ENCODE data around the gene NBPF1.
"Not testable (repeated sequence)": the region's sequence is repeated elsewhere in the genome, so short reads cannot be mapped to it uniquely, and the experiment has no call there.

Gene NBPF1

GRCh38 chr1:16644482-16645270, 31.3 kb upstream of the NBPF1 start:
- H3K4me3 ChIP-seq (ENCODE audit: low read depth, low read length) = peak overlapping the region; percentile 91
- peak; percentile 34 for TF ChIP-seq CTCF (IDR thresholded peaks at IDR 0.05; ENCODE audit: control insufficient read depth, extremely low read depth, insufficient read depth)

GRCh38 chr1:16644193-16644481, 30.8 kb upstream of the NBPF1 start:
- TF ChIP-seq CTCF (IDR thresholded peaks at IDR 0.05; ENCODE audit: control insufficient read depth, extremely low read depth, insufficient read depth) = no peak
- DNase-seq (ENCODE audit: low read depth) = no peak

More at GRCh38 chr1:16644482-16645270, 31.3 kb upstream of the NBPF1 start:
- not testable (repeated sequence) for DNase-seq (ENCODE audit: low read depth)

GRCh38 chr1:16643476-16644192, 30.3 kb upstream of the NBPF1 start:
- peak overlapping the region; percentile 91 for H3K4me3 ChIP-seq (ENCODE audit: low read depth, low read length)
- DNase-seq (ENCODE audit: low read depth) = not testable (repeated sequence)

More at GRCh38 chr1:16644193-16644481, 30.8 kb upstream of the NBPF1 start:
- H3K4me3 ChIP-seq (ENCODE audit: low read depth, low read length) = peak overlapping the region; percentile 91

- peak overlapping the region; percentile 91 for H3K4me3 ChIP-seq (ENCODE audit: low read depth, low read length)
- DNase-seq (ENCODE audit: low read depth) = not testable (repeated sequence)
Measured at GRCh38 chr1:16643001-16643411, 29.6 kb upstream of the NBPF1 start.

- not testable (repeated sequence) for H3K4me3 ChIP-seq (ENCODE audit: low read depth, low read length); DNase-seq (ENCODE audit: low read depth)
Measured at GRCh38 chr1:16642025-16642966, 28.9 kb upstream of the NBPF1 start.

- H3K4me3 ChIP-seq (ENCODE audit: low read depth, low read length); DNase-seq (ENCODE audit: low read depth): not testable (repeated sequence)
Measured at GRCh38 chr1:16641159-16641975, 28.0 kb upstream of the NBPF1 start.

GRCh38 chr1:16639091-16640031, 26.0 kb upstream of the NBPF1 start:
- DNase-seq (ENCODE audit: low read depth); H3K4me3 ChIP-seq (ENCODE audit: low read depth, low read length): not testable (repeated sequence)

GRCh38 chr1:16637941-16638778, 24.8 kb upstream of the NBPF1 start:
- not testable (repeated sequence) for H3K4me3 ChIP-seq (ENCODE audit: low read depth, low read length); DNase-seq (ENCODE audit: low read depth)

- H3K4me3 ChIP-seq (ENCODE audit: low read depth, low read length); DNase-seq (ENCODE audit: low read depth): not testable (repeated sequence)
Measured at GRCh38 chr1:16636551-16637195, 23.3 kb upstream of the NBPF1 start.

GRCh38 chr1:16635959-16636358, 22.6 kb upstream of the NBPF1 start:
- not testable (repeated sequence) for DNase-seq (ENCODE audit: low read depth); H3K4me3 ChIP-seq (ENCODE audit: low read depth, low read length)

GRCh38 chr1:16633540-16634282, 20.3 kb upstream of the NBPF1 start:
- not testable (repeated sequence) for H3K4me3 ChIP-seq (ENCODE audit: low read depth, low read length); DNase-seq (ENCODE audit: low read depth)

GRCh38 chr1:16632044-16632850, 18.9 kb upstream of the NBPF1 start:
- DNase-seq (ENCODE audit: low read depth); H3K4me3 ChIP-seq (ENCODE audit: low read depth, low read length): not testable (repeated sequence)

All from LNCaP clone FGC (cell line).